ENCODE data around the gene DIAPH3.

- TF ChIP-seq CTCF (IDR thresholded peaks at IDR 0.05) (no peak), POLR2A (IDR thresholded peaks at IDR 0.05; ENCODE audit: low read length) (no peak), JUNB (IDR thresholded peaks at IDR 0.05) (no peak), PBX3 (IDR thresholded peaks at IDR 0.05) (no peak), MYC (IDR thresholded peaks at IDR 0.05; ENCODE audit: borderline replicate concordance, low read length) (no peak), POLR2AphosphoS2 (conservative IDR thresholded peaks at IDR 0.05; ENCODE audit: low read length) (no peak), PHF8 (IDR thresholded peaks at IDR 0.05; ENCODE audit: borderline replicate concordance, low read depth) (no peak), CBX2 (IDR thresholded peaks at IDR 0.05; ENCODE audit: borderline replicate concordance, low read depth) (no peak), HOXB5 (CRISPR knock-in tag; IDR thresholded peaks at IDR 0.05) (no peak), FOSB (CRISPR knock-in tag; IDR thresholded peaks at IDR 0.05) (no peak), REST (IDR thresholded peaks at IDR 0.05) (no peak)
These were observed 89.3 kb downstream of the DIAPH3 start for GRCh38 chr13:60074397-60074796.
